ENCODE results near the gene TMEM190. TPM values are rescaled to one million over a fixed set of nuclear protein-coding genes. Genes with fewer than 3 reads are reported as not detected.
"Not testable (repeated sequence)": the region's sequence is repeated elsewhere in the genome, so short reads cannot be mapped to it uniquely, and the experiment has no call there.

Gene TMEM190
- not detected for total RNA-seq
- long read RNA-seq: 0 reads

GRCh38 chr19:55376241-55376933 lies at the start of gene TMEM190:
Gene TMEM190, plus strand, starts transcription at chr19:55376826. Its CDS starts 28 bp downstream, at chr19:55376854.
- ATAC-seq (no peak), DNase-seq (no peak)
- H3K27me3 ChIP-seq: peaks cover 44% of the 10 kb centered on the region
- no peak within 1 kb of the TSS for H3K27ac ChIP-seq
- no peak for TF ChIP-seq CTCF (IDR thresholded peaks at IDR 0.05)
- H3K4me3 ChIP-seq: no peak within 1 kb of the TSS
- H3K4me1 ChIP-seq: no peaks in the 10 kb centered on the region
- H3K36me3 ChIP-seq: no peaks in the 10 kb centered on the region
- H3K9me3 ChIP-seq: no peaks in the 10 kb centered on the region
- intact Hi-C loops (cut with DNase I): no loop called here

- H3K27ac ChIP-seq; H3K36me3 ChIP-seq; H3K27me3 ChIP-seq; H3K4me1 ChIP-seq; H3K9me3 ChIP-seq; ATAC-seq; H3K4me3 ChIP-seq; intact Hi-C loops (cut with DNase I); DNase-seq: not testable (repeated sequence)
Observed at GRCh38 chr19:55328774-55329318, 47.8 kb upstream of the TMEM190 start.

GRCh38 chr19:55329791-55330190 lies 46.8 kb upstream of the TMEM190 start:
- H3K9me3 ChIP-seq; ATAC-seq; H3K27me3 ChIP-seq; intact Hi-C loops (cut with DNase I); H3K36me3 ChIP-seq; H3K27ac ChIP-seq; DNase-seq; H3K4me1 ChIP-seq; H3K4me3 ChIP-seq: not testable (repeated sequence)

- no peaks in the 10 kb centered on the region for H3K9me3 ChIP-seq
- H3K4me1 ChIP-seq: peaks cover 4% of the 10 kb centered on the region
- no peak overlapping the region for H3K4me3 ChIP-seq
- no peaks in the 10 kb centered on the region for H3K36me3 ChIP-seq
- DNase-seq (no peak), ATAC-seq (peak; percentile 7)
- no peak overlapping the region for H3K27ac ChIP-seq
- TF ChIP-seq CTCF (IDR thresholded peaks at IDR 0.05): no peak
- intact Hi-C loops (cut with DNase I): no loop called here
- H3K27me3 ChIP-seq: no peaks in the 10 kb centered on the region
Observed at GRCh38 chr19:55333870-55334269, 42.8 kb upstream of the TMEM190 start.

GRCh38 chr19:55336101-55336500 lies 40.5 kb upstream of the TMEM190 start:
- no peaks in the 10 kb centered on the region for H3K27me3 ChIP-seq
- intact Hi-C loops (cut with DNase I): no loop called here
- no peaks in the 10 kb centered on the region for H3K9me3 ChIP-seq
- H3K4me1 ChIP-seq: peaks cover 9% of the 10 kb centered on the region
- no peak overlapping the region for H3K27ac ChIP-seq
- DNase-seq (no peak), ATAC-seq (no peak)
- no peak for TF ChIP-seq CTCF (IDR thresholded peaks at IDR 0.05)
- no peak overlapping the region for H3K4me3 ChIP-seq
- H3K36me3 ChIP-seq: no peaks in the 10 kb centered on the region

GRCh38 chr19:55339105-55339888 lies 37.3 kb upstream of the TMEM190 start, which contains the start of gene KMT5C:
Gene KMT5C, plus strand, starts transcription at chr19:55339876. Its CDS starts 2,061 bp downstream, at chr19:55341937.
- Histone ChIP-seq H3K27me3 (no peaks in the 10 kb centered on the region), H3K27ac (peak within 1 kb of the TSS; percentile 90), H3K4me1 (peaks cover 9% of the 10 kb centered on the region), H3K36me3 (peaks cover 6% of the 10 kb centered on the region), H3K9me3 (no peaks in the 10 kb centered on the region), H3K4me3 (peak within 1 kb of the TSS; percentile 67)
- ATAC-seq (peak; percentile 92), DNase-seq (peak; percentile 100)
- peak; percentile 47 for TF ChIP-seq CTCF (IDR thresholded peaks at IDR 0.05)
- intact Hi-C loops (cut with DNase I): no loop called here

Measured in upper lobe of right lung (tissue), 1 donor.